ENCODE data around the gene MAPKAP1. TPM values are rescaled to one million over a fixed set of nuclear protein-coding genes. Genes with fewer than 3 reads are reported as not detected.

MAPKAP1 gene
- total RNA-seq, 4 donors from 2014 or later: 57.6 to 70.2 (median 68.7) TPM

GRCh38 chr9:125551781-125552180, 155.2 kb downstream of the MAPKAP1 start:
- Histone ChIP-seq H3K27me3 (no peaks in the 10 kb centered on the region), H3K4me3 (no peak overlapping the region), H3K36me3 (no peaks in the 10 kb centered on the region), H3K4me1 (peaks cover 28% of the 10 kb centered on the region), H3K27ac (no peak overlapping the region), H3K9me3 (no peaks in the 10 kb centered on the region)
- WGBS: 87% methylated on average over 1 of the region's 1 CpG
- TF ChIP-seq EP300 (IDR thresholded peaks at IDR 0.05) (no peak), POLR2AphosphoS5 (IDR thresholded peaks at IDR 0.05) (no peak), POLR2A (IDR thresholded peaks at IDR 0.05) (no peak), CTCF (IDR thresholded peaks at IDR 0.05) (no peak)
- no peak for DNase-seq (ENCODE audit: low spot score in 2 of 2)

DNA sequence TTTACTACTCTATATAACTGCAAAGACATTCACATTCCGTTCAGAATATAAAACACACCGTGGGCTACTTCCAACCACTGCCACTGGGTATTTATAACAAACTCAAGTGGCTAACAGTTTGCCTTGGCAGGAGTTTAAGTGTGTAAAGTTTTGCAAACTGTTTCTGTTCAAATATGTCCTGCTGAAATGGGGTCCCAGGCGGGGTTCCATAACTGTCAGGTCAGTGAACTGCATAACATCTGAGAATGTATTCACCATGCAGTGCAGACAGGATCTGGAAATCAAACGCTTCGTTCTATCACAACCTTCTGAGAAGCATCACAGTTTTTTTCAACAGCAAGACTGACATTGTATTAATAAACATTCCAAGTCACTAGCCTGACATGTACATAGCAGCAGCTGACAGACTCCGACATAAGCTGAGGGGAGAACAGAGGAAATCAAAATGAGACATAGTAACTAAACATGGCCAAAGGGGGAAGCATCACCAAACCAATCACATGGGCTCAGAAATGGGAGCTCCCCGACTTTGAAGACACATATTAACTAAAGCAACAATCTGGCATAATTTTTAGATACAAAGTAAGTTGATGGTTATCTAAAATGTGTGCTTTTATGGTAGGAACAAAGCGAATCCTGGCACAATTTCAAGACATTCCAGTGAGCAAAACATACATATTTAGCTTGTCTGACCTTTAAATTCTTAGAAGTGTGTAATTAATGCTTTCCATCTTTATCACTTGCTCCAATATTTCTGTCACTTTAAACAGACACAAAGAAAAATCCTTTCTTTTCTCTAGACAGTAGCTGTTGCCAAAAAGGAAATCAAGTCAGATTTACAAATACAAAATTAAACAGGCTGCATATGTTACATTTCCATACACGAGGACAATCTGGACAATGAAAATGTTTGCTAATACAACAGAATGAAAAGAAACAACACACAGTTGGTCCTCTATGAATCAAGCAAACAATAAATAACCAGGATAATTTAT, 156.8 kb downstream of the MAPKAP1 start:
- TF ChIP-seq POLR2A (IDR thresholded peaks at IDR 0.05): no peak
- TF ChIP-seq CTCF (IDR thresholded peaks at IDR 0.05): no peak
- TF ChIP-seq POLR2AphosphoS5 (IDR thresholded peaks at IDR 0.05): no peak
- TF ChIP-seq EP300 (IDR thresholded peaks at IDR 0.05): no peak
- Histone ChIP-seq H3K27me3 (no peaks in the 10 kb centered on the region), H3K4me1 (peaks cover 34% of the 10 kb centered on the region), H3K9me3 (no peaks in the 10 kb centered on the region), H3K36me3 (peaks cover 4% of the 10 kb centered on the region), H3K27ac (peak overlapping the region; percentile 66), H3K4me3 (no peak overlapping the region)
- no peak for DNase-seq (ENCODE audit: low spot score in 2 of 2)
- 43% methylated on average over 9 of the region's 9 CpGs for WGBS

DNA sequence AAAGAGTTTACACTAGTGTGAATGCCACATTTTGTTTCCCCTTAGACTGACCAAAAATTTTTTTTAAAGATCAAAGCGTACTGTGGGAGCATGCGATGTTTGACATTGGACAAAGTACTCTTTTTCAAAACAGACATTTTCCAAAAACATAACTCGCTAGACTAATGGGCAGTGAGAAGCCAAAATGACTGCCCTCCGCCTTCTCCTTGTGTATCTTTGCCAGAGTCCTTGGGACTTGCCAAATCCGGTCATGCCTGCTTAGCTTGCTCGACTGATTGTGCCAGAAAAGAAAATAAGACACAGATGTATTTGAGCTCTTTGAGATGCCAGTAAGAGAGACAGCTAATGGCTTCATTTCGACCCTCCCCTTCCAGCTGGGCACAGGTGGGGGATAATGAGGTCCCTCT, 157.5 kb downstream of the MAPKAP1 start:
- Histone ChIP-seq H3K36me3 (peaks cover 4% of the 10 kb centered on the region), H3K4me1 (peaks cover 40% of the 10 kb centered on the region), H3K27ac (peak overlapping the region; percentile 66), H3K4me3 (no peak overlapping the region), H3K27me3 (no peaks in the 10 kb centered on the region), H3K9me3 (no peaks in the 10 kb centered on the region)
- TF ChIP-seq CTCF (IDR thresholded peaks at IDR 0.05) (no peak), POLR2AphosphoS5 (IDR thresholded peaks at IDR 0.05) (no peak), POLR2A (IDR thresholded peaks at IDR 0.05) (no peak), EP300 (IDR thresholded peaks at IDR 0.05) (no peak)
- DNase-seq (ENCODE audit: low spot score in 2 of 2): peak in 1 of 2 donors; percentile 74
- 25% methylated on average over 7 of the region's 7 CpGs for WGBS

DNA sequence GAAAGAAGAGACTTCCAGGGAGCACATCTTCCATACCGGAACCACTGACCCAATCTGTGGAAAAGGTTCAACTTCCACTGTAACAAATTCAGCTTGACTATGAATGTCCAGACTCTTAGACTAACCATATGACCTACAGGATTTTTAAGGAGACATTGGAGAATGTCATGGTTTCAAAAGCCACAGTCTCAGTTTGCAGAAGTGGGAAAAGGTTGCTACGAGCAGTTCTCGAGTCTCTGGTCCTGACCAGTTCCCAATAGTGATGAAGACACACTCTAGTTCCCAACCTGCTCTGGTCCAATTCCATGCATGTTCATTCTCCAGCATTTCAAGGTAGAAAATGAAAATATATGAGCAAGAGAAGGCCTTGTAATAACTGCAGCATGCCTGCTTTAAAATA, 158.0 kb downstream of the MAPKAP1 start:
- Histone ChIP-seq H3K27me3 (no peaks in the 10 kb centered on the region), H3K4me3 (no peak overlapping the region), H3K9me3 (no peaks in the 10 kb centered on the region), H3K27ac (peak overlapping the region; percentile 66), H3K4me1 (peaks cover 41% of the 10 kb centered on the region), H3K36me3 (peaks cover 4% of the 10 kb centered on the region)
- no peak for DNase-seq (ENCODE audit: low spot score in 2 of 2)
- TF ChIP-seq EP300 (IDR thresholded peaks at IDR 0.05) (no peak), POLR2AphosphoS5 (IDR thresholded peaks at IDR 0.05) (no peak), POLR2A (IDR thresholded peaks at IDR 0.05) (no peak), CTCF (IDR thresholded peaks at IDR 0.05) (no peak)
- 67% methylated on average over 3 of the region's 3 CpGs for WGBS

DNA sequence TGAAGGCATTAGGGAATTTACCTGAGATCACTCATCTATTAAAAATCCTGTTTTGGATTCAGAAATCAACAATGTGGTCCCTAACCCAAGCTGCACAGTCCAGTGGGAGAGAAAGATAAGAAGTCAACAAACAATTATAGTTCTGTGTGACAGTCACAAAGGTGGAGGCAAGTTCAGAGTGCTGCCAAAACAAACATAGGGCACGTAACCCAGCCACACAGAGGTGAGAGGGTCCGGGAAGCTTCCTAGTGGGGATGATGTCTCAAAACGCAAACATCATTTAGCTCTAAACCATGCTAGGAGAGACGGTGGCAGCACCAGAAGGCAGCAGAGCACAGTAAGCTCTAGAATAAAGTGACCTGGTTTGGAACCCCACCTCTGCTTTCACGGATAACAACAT, 158.9 kb downstream of the MAPKAP1 start:
- Histone ChIP-seq H3K27ac (no peak overlapping the region), H3K4me1 (peaks cover 41% of the 10 kb centered on the region), H3K36me3 (peaks cover 4% of the 10 kb centered on the region), H3K4me3 (no peak overlapping the region), H3K9me3 (no peaks in the 10 kb centered on the region), H3K27me3 (no peaks in the 10 kb centered on the region)
- DNase-seq (ENCODE audit: low spot score in 2 of 2): no peak
- 89% methylated on average over 5 of the region's 5 CpGs for WGBS
- TF ChIP-seq POLR2A (IDR thresholded peaks at IDR 0.05): no peak
- no peak for TF ChIP-seq POLR2AphosphoS5 (IDR thresholded peaks at IDR 0.05)
- no peak for TF ChIP-seq CTCF (IDR thresholded peaks at IDR 0.05)
- TF ChIP-seq EP300 (IDR thresholded peaks at IDR 0.05): no peak

All from suprapubic skin (tissue), 4 donors.